NCI-H146 (cell line): ENCODE data around the gene AVPI1.
A peak's percentile ranks its signal among the peaks of the same experiment; 100 is the strongest.
"Not testable (repeated sequence)": the region's sequence is repeated elsewhere in the genome, so short reads cannot be mapped to it uniquely, and the experiment has no call there.

Source experiments
- DNase-seq: peaks from one replicate; lab custom pipeline; 2025; lab: John Stamatoyannopoulos, UW

AVPI1 gene

GRCh38 chr10:97711640-97712572 is 24.9 kb upstream of the AVPI1 start:
- no peak for DNase-seq

GRCh38 chr10:97708976-97709946 is 22.2 kb upstream of the AVPI1 start:
- DNase-seq: peak; percentile 30

- DNase-seq: no peak
Observed at GRCh38 chr10:97708167-97708566, 21.1 kb upstream of the AVPI1 start.

GRCh38 chr10:97707134-97707861 is 20.3 kb upstream of the AVPI1 start:
- no peak for DNase-seq

- no peak for DNase-seq
Observed at GRCh38 chr10:97705006-97705670, 18.1 kb upstream of the AVPI1 start.

GRCh38 chr10:97704341-97704740 is 17.3 kb upstream of the AVPI1 start:
- DNase-seq: no peak

- no peak for DNase-seq
Observed at GRCh38 chr10:97703398-97704067, 16.5 kb upstream of the AVPI1 start.

- DNase-seq: peak; percentile 75
Observed at GRCh38 chr10:97701438-97702069, 14.5 kb upstream of the AVPI1 start.

- not testable (repeated sequence) for DNase-seq
Observed at GRCh38 chr10:97698072-97698655, 11.1 kb upstream of the AVPI1 start.

GRCh38 chr10:97690133-97690532 is 3.1 kb upstream of the AVPI1 start:
- DNase-seq: no peak

GRCh38 chr10:97689559-97690020 is 2.5 kb upstream of the AVPI1 start:
- no peak for DNase-seq

- DNase-seq: peak; percentile 32
Observed at GRCh38 chr10:97687785-97688781, 1.0 kb upstream of the AVPI1 start.

- no peak for DNase-seq
Observed at GRCh38 chr10:97686301-97686961, 610 bp downstream of the AVPI1 start.

- DNase-seq: no peak
Observed at GRCh38 chr10:97685395-97685958, 1.6 kb downstream of the AVPI1 start.

- no peak for DNase-seq
Observed at GRCh38 chr10:97684866-97685394, 2.1 kb downstream of the AVPI1 start.

- DNase-seq: not testable (repeated sequence)
Observed at GRCh38 chr10:97684368-97684713, 2.7 kb downstream of the AVPI1 start.

GRCh38 chr10:97683556-97684367 is 3.3 kb downstream of the AVPI1 start:
- DNase-seq: no peak
